CD4-positive, alpha-beta T cell treated with Interleukin-15 for 4 hours (primary cell): ENCODE results near the gene FNDC3A.
"Not testable (repeated sequence)": the region's sequence is repeated elsewhere in the genome, so short reads cannot be mapped to it uniquely, and the experiment has no call there.

Experiments used
- DNase-seq: peaks from one replicate; pipeline ENCODE4 v3.0.0-alpha.2; 2020; ENCODE audit warnings: low spot score

Gene FNDC3A

GRCh38 chr13:49140910-49141611, 165.3 kb downstream of the FNDC3A start:
- peak; percentile 21 for DNase-seq

GRCh38 chr13:49146950-49147355, 171.2 kb downstream of the FNDC3A start:
- peak; percentile 37 for DNase-seq

GRCh38 chr13:49148405-49148804, 172.7 kb downstream of the FNDC3A start:
- DNase-seq = no peak

- DNase-seq = not testable (repeated sequence)
Observed at GRCh38 chr13:49157955-49158584, 182.4 kb downstream of the FNDC3A start.

- not testable (repeated sequence) for DNase-seq
Observed at GRCh38 chr13:49163162-49163561, 187.4 kb downstream of the FNDC3A start.

- DNase-seq = no peak
Observed at GRCh38 chr13:49164712-49165111, 189.0 kb downstream of the FNDC3A start.

GRCh38 chr13:49165798-49166752, 190.4 kb downstream of the FNDC3A start:
- DNase-seq = no peak

- no peak for DNase-seq
Observed at GRCh38 chr13:49171359-49171758, 195.6 kb downstream of the FNDC3A start.

- DNase-seq = no peak
Observed at GRCh38 chr13:49183672-49184325, 208.1 kb downstream of the FNDC3A start.

- no peak for DNase-seq
Observed at GRCh38 chr13:49184621-49185020, 208.9 kb downstream of the FNDC3A start.

- no peak for DNase-seq
Observed at GRCh38 chr13:49185264-49185663, 209.6 kb downstream of the FNDC3A start.

- DNase-seq = no peak
Observed at GRCh38 chr13:49190901-49191300, 215.2 kb downstream of the FNDC3A start.

GRCh38 chr13:49206641-49207040, 230.9 kb downstream of the FNDC3A start:
- DNase-seq = no peak

- DNase-seq = no peak
Observed at GRCh38 chr13:49208619-49209018, 232.9 kb downstream of the FNDC3A start.

GRCh38 chr13:49210114-49210513, 234.4 kb downstream of the FNDC3A start:
- DNase-seq = no peak

GRCh38 chr13:49210669-49211068, 235.0 kb downstream of the FNDC3A start:
- no peak for DNase-seq

GRCh38 chr13:49213539-49213938, 237.8 kb downstream of the FNDC3A start:
- DNase-seq = no peak

- DNase-seq = no peak
Observed at GRCh38 chr13:49213997-49214916, 238.5 kb downstream of the FNDC3A start.

- DNase-seq = peak; percentile 36
Observed at GRCh38 chr13:49214917-49215376, 239.2 kb downstream of the FNDC3A start.

- DNase-seq = no peak
Observed at GRCh38 chr13:49216334-49216733, 240.6 kb downstream of the FNDC3A start.

GRCh38 chr13:49217962-49218492, 242.3 kb downstream of the FNDC3A start:
- DNase-seq = no peak
